Naive B cell (primary cell): ENCODE measurements around the gene PRMT7. TPM values are rescaled to one million over a fixed set of nuclear protein-coding genes. Genes with fewer than 3 reads are reported as not detected.

Experiments
- ATAC-seq, 2 donors: fragments of 150-1000 bp; cut with Tn5 transposase; 2 replicates each; pipeline ENCODE4 v1.10.0; 2021; ENCODE audit warnings: low read depth in 2 of 2, mild to moderate bottlenecking in 2 of 2, moderate library complexity in 2 of 2
- DNase-seq: peaks from one replicate; pipeline ENCODE4 v3.0.0; 2022
- H3K27ac Mint-ChIP-seq, 6 donors: one replicate each; pipeline ENCODE4 v1.8.0; 2020 to 2022; ENCODE audit warnings: mild to moderate bottlenecking in 6 of 6, mixed read lengths in 6 of 6, moderate library complexity in 5 of 6, inconsistent platforms in 2 of 6
- H3K27me3 Mint-ChIP-seq, 3 donors: one replicate each; pipeline ENCODE4 v1.8.0; 2021 to 2022; ENCODE audit warnings: mixed read lengths in 3 of 3, mild to moderate bottlenecking in 1 of 3
- H3K36me3 Mint-ChIP-seq, 2 donors: one replicate each; pipeline ENCODE4 v1.8.0; 2020 to 2022; ENCODE audit warnings: mixed read lengths in 2 of 2, inconsistent platforms in 1 of 2, mild to moderate bottlenecking in 1 of 2
- H3K4me1 Mint-ChIP-seq, 3 donors: one replicate each; pipeline ENCODE4 v1.8.0; 2020 to 2022; ENCODE audit warnings: mixed read lengths in 3 of 3, inconsistent platforms in 1 of 3, mild to moderate bottlenecking in 1 of 3, moderate library complexity in 1 of 3
- H3K4me3 Mint-ChIP-seq, 8 donors: one replicate each; pipeline ENCODE4 v1.8.0; 2020 to 2022; ENCODE audit warnings: mild to moderate bottlenecking in 8 of 8, mixed read lengths in 8 of 8, moderate library complexity in 8 of 8, inconsistent platforms in 2 of 8
- H3K9me3 Mint-ChIP-seq, 7 donors: one replicate each; pipeline ENCODE4 v1.8.0; 2020 to 2022; ENCODE audit warnings: mixed read lengths in 7 of 7, mild to moderate bottlenecking in 5 of 7, inconsistent platforms in 2 of 7, moderate library complexity in 1 of 7
- polyA plus RNA-seq, 6 donors: library from polyadenylated mRNA; unstranded; fragments of 300-500 nt; fragmentation: Illumina TruSeq; gene quantifications; one replicate each; pipeline ENCODE4 v1.2.3, GENCODE V29; 2021; ENCODE audit warnings: low read depth in 6 of 6

Gene PRMT7
- polyA plus RNA-seq, 6 donors from 2014 or later, result 14.8 to 34.8 (median 23.1) TPM

DNA sequence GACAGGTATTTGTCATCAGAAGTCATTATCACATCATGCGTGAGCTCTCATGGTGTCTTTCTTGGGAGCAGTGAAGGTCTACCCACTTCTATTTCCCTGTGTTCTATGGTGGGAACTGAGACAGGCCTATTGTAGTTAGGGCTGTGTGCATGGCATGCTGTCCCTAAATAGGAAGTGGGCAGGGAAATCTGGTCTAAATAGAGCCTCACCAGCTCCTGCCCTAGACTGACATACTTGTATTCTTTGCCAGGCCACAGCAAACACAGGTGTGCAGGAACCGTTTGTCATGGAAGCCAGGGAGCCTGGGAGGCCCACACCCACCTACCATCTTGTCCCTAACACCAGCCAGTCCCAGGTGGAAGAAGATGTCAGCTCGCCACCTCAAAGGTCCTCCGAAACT lies 36.4 kb upstream of the PRMT7 start:
- Mint-ChIP-seq H3K27me3 (no peaks in the 10 kb centered on the region), H3K36me3 (peaks cover under 1 to 5% of the 10 kb centered on the region in 2 donors), H3K4me3 (peak overlapping the region in 2 of 8 donors; percentile 16 to 19), H3K27ac (no peak overlapping the region), H3K4me1 (peaks cover 33 to 61% (median 49%) of the 10 kb centered on the region in 3 donors), H3K9me3 (no peaks in the 10 kb centered on the region)
- DNase-seq (no peak), ATAC-seq (no peak)

- Mint-ChIP-seq H3K4me3 (peak overlapping the region in 7 of 8 donors; percentile 37 to 73 (median 54)), H3K36me3 (peaks cover 5 to 7% of the 10 kb centered on the region in 2 donors), H3K4me1 (peaks cover 33 to 63% (median 48%) of the 10 kb centered on the region in 3 donors), H3K9me3 (no peaks in the 10 kb centered on the region), H3K27ac (peak overlapping the region; percentile 4 to 91 (median 72)), H3K27me3 (no peaks in the 10 kb centered on the region)
- DNase-seq, result no peak
- ATAC-seq, result peak; percentile 72 to 81
Observed at GRCh38 chr16:68275611-68276191, 35.1 kb upstream of the PRMT7 start.

DNA sequence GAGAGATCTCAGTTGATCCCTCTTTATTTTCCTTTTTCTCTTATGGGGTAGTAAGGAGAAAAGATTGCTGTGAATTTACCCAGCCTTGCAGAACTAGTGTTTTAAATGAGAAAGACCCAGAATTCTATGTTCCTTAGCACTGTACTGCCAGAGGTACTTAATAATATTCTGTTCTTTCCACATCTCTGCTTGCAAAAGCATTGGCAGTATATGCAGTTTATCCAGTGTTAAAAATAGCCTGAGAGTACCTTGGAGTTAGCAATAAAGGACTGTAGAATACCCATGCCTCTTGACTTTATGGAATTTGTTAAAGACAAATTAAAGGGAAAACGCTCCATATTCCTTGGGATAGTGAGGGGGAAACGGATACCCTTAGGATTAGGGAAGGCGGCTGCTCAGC lies 34.6 kb upstream of the PRMT7 start:
- no peak for DNase-seq
- peaks cover 38 to 62% (median 51%) of the 10 kb centered on the region in 3 donors for H3K4me1 Mint-ChIP-seq

DNA sequence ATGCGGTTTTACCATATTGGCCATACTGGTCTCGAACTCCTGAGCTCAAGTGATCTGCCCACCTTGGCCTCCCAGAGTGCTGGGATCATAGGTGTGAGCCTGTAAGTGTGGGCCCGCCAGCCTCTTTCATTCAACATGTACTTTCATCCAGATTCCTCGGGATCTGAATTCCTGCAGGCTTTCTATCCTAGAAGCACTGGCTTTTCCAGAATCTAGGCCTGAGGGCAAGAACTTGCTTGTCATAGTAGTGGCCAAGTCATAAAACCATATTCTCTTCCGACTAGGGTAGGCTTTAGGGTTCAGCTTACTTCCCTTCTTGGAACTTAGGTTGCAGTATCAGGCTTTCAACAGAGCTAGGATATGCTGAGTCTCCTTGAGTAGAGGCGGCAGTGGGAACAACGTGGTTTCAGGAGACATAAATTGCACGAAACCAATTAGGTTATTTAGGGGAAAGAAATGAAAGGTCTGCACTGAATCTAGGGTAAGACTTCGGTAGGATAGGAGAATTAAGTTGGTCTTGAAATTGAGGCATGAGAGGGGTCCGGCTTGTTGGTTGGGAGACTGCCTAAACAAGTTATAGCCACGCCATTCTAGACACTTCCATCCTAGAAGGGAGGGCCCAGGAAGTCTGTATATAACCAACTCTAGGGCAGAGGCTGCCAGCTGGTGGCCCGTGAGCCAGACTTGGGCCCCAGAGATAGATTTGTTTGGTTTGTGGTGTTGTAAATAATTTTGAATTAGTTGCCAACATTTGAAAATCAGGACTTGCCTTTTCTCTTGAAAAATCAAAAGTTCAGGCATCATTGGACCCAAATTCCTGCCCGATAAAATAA lies 30.9 kb upstream of the PRMT7 start:
- Mint-ChIP-seq H3K9me3 (no peaks in the 10 kb centered on the region), H3K4me3 (no peak overlapping the region), H3K4me1 (peaks cover 50 to 65% (median 59%) of the 10 kb centered on the region in 3 donors), H3K36me3 (peaks cover 7 to 13% of the 10 kb centered on the region in 2 donors), H3K27ac (no peak overlapping the region), H3K27me3 (no peaks in the 10 kb centered on the region)
- DNase-seq (no peak), ATAC-seq (no peak)

More for the DNA sequence above, 34.6 kb upstream of the PRMT7 start:
- ATAC-seq, result no peak
- peak overlapping the region in 5 of 8 donors; percentile 37 to 73 (median 48) for H3K4me3 Mint-ChIP-seq
- H3K36me3 Mint-ChIP-seq, result peaks cover 7 to 8% of the 10 kb centered on the region in 2 donors
- H3K9me3 Mint-ChIP-seq, result no peaks in the 10 kb centered on the region
- H3K27ac Mint-ChIP-seq, result peak overlapping the region in 5 of 6 donors; percentile 30 to 91 (median 78)
- no peaks in the 10 kb centered on the region for H3K27me3 Mint-ChIP-seq

DNA sequence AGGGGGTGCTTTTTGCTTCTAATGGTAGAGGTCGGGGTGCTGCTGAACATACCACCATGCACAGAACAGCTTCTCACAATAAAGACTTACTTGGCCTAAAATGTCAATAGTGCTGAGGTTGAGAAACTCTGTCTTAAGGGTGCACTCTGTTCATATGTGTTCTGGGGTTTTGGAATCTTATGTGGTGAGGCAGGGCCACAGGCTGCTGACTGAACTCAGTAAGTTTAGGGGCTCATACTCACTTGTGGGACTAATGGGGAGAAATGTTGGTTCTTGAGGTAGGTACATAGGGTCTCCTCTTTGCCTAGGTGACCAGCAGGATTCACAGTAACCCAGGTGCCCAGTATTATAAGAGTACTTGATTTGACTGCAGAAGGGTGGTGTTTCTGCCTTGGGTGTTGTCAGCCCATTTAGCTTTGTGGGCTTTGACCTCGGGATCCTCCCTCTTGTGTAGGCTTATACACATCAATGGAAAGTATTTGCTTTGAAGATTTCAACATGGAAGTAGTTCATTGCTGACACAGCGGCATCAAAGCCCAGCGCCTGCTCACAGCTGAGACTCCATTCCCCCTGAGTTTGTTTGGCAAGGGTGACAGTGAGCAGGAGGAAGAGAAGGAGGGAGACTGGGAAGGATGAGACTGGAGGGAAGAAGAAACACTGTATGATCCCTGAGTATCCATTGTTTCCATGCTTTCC lies 29.3 kb upstream of the PRMT7 start:
- no peak for ATAC-seq
- no peaks in the 10 kb centered on the region for H3K27me3 Mint-ChIP-seq
- peaks cover 47 to 65% (median 58%) of the 10 kb centered on the region in 3 donors for H3K4me1 Mint-ChIP-seq
- H3K4me3 Mint-ChIP-seq, result peak overlapping the region in 4 of 8 donors; percentile 14 to 55 (median 31)
- H3K36me3 Mint-ChIP-seq, result peaks cover 13% of the 10 kb centered on the region in 2 donors
- H3K27ac Mint-ChIP-seq, result peak overlapping the region in 5 of 6 donors; percentile 52 to 90 (median 80)
- DNase-seq, result no peak
- no peaks in the 10 kb centered on the region for H3K9me3 Mint-ChIP-seq

GRCh38 chr16:68282064-68282452 lies 28.8 kb upstream of the PRMT7 start:
- peak overlapping the region in 3 of 8 donors; percentile 9 to 55 (median 41) for H3K4me3 Mint-ChIP-seq
- H3K9me3 Mint-ChIP-seq, result no peaks in the 10 kb centered on the region
- ATAC-seq (no peak), DNase-seq (no peak)
- peak overlapping the region in 5 of 6 donors; percentile 47 to 90 (median 80) for H3K27ac Mint-ChIP-seq
- no peaks in the 10 kb centered on the region for H3K27me3 Mint-ChIP-seq
- peaks cover 51 to 70% (median 62%) of the 10 kb centered on the region in 3 donors for H3K4me1 Mint-ChIP-seq
- H3K36me3 Mint-ChIP-seq, result peaks cover 13 to 15% of the 10 kb centered on the region in 2 donors

DNA sequence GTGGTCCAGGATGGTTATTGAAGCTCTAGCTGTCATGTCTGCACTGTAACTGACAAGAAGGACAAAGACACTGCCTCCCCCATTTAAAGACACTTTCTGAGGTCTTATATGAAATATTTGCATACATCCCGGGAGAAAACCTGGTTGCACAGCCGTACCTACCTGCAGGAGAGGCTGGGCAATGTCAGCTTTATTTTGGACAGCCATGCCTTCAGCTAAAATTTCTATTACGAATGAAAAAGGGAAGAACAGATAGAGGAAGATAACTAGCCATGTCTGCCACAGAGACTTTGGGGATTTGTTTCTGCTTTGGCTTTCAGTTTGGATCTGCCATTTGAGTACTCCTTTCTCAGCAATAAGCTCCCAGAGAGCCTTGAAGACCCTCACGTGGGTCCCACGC lies 27.5 kb upstream of the PRMT7 start:
- no peaks in the 10 kb centered on the region for H3K27me3 Mint-ChIP-seq
- DNase-seq (no peak), ATAC-seq (no peak)
- H3K4me3 Mint-ChIP-seq, result peak overlapping the region; percentile 67 to 95 (median 84)
- peaks cover 62 to 83% (median 75%) of the 10 kb centered on the region in 3 donors for H3K4me1 Mint-ChIP-seq
- H3K27ac Mint-ChIP-seq, result peak overlapping the region; percentile 71 to 98 (median 90)
- H3K36me3 Mint-ChIP-seq, result peaks cover 15 to 19% of the 10 kb centered on the region in 2 donors
- H3K9me3 Mint-ChIP-seq, result peaks cover 0 to 1% (median 0%) of the 10 kb centered on the region in 7 donors

GRCh38 chr16:68283801-68284598 lies 26.8 kb upstream of the PRMT7 start:
- peaks cover 15 to 19% of the 10 kb centered on the region in 2 donors for H3K36me3 Mint-ChIP-seq
- no peaks in the 10 kb centered on the region for H3K27me3 Mint-ChIP-seq
- peaks cover 62 to 89% (median 79%) of the 10 kb centered on the region in 3 donors for H3K4me1 Mint-ChIP-seq
- no peak for ATAC-seq
- peaks cover 0 to 1% (median 0%) of the 10 kb centered on the region in 7 donors for H3K9me3 Mint-ChIP-seq
- peak overlapping the region; percentile 85 to 98 (median 92) for H3K27ac Mint-ChIP-seq
- no peak for DNase-seq
- H3K4me3 Mint-ChIP-seq, result peak overlapping the region; percentile 67 to 95 (median 84)

DNA sequence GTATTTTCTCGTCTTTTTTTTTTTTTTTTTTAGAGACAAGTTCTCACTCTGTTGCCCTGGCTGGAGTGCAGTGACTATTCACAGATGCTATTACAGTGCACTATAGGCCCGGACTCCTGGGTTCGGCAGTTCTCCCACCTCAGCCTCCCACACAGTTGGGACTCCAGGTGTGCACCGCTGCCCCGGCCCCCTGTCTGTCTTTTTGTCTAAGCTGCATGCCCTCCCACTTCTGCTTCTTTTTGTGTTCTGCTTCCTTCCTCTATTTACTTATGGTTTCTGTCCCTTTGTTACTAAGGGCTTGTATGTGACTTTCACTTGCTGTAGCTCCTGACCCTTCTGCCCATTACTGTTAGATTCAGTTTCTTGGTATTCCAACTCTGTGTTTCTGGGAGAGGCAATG lies 26.0 kb upstream of the PRMT7 start:
- peaks cover 0 to 1% (median 0%) of the 10 kb centered on the region in 7 donors for H3K9me3 Mint-ChIP-seq
- DNase-seq, result peak; percentile 88
- H3K27me3 Mint-ChIP-seq, result no peaks in the 10 kb centered on the region
- peaks cover 17 to 24% of the 10 kb centered on the region in 2 donors for H3K36me3 Mint-ChIP-seq
- ATAC-seq, result peak; percentile 79 to 80
- H3K4me3 Mint-ChIP-seq, result peak overlapping the region; percentile 67 to 95 (median 84)
- H3K27ac Mint-ChIP-seq, result peak overlapping the region; percentile 88 to 98 (median 94)
- H3K4me1 Mint-ChIP-seq, result peaks cover 67 to 96% (median 87%) of the 10 kb centered on the region in 3 donors

DNA sequence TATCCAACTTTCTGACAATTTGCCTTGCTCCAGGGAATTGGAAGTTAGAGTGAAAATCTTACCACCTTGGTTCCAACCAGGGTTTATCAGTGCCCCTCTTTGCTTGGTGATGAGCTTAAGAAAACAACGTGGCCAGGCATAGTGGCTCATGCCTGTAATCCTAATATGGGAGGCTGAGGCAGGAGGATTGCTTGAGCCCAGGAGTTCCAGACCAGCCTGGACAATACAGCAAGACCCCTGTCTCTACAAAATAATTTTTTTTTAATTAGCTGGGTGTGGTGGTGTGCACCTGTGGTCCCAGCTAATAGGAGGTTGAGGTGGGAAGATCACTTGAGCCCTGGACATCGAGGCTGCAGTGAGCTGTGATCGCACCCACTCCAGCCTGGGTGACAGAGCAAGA lies 25.1 kb upstream of the PRMT7 start:
- no peaks in the 10 kb centered on the region for H3K27me3 Mint-ChIP-seq
- DNase-seq (no peak), ATAC-seq (no peak)

GRCh38 chr16:68286153-68287074 lies 24.4 kb upstream of the PRMT7 start:
- ATAC-seq (peak; percentile 24 to 28), DNase-seq (peak; percentile 58)
- H3K27ac Mint-ChIP-seq, result peak overlapping the region; percentile 74 to 98 (median 90)
- H3K4me3 Mint-ChIP-seq, result peak overlapping the region; percentile 76 to 95 (median 84)
- peaks cover 0 to 1% (median 0%) of the 10 kb centered on the region in 7 donors for H3K9me3 Mint-ChIP-seq
- peaks cover 22 to 25% of the 10 kb centered on the region in 2 donors for H3K36me3 Mint-ChIP-seq
- H3K27me3 Mint-ChIP-seq, result no peaks in the 10 kb centered on the region
- peaks cover 67 to 95% (median 92%) of the 10 kb centered on the region in 3 donors for H3K4me1 Mint-ChIP-seq

More for the DNA sequence above, 25.1 kb upstream of the PRMT7 start:
- Mint-ChIP-seq H3K4me1 (peaks cover 69 to 97% (median 94%) of the 10 kb centered on the region in 3 donors), H3K27ac (peak overlapping the region; percentile 88 to 98 (median 94)), H3K36me3 (peaks cover 16 to 25% of the 10 kb centered on the region in 2 donors), H3K4me3 (peak overlapping the region; percentile 76 to 95 (median 84)), H3K9me3 (peaks cover 0 to 1% (median 0%) of the 10 kb centered on the region in 7 donors)
